ENCODE data around the gene EML6.

DNA sequence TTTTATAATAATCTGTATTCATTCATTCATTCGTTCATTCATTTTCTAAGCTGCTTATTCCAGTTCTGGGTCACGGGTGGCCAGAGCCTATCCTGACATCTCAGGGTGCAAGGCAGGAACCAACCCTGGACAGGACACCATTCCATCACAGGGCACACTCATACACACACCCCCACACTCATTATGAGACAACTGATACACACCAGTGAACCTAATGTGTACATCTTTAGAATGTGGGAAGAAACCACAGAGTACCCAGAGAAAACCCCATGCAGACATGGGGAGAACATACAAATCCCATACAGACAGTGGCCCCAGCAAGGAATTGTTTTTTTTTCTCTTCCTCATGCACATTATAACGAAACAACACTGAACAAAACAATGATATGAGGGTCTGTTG is 272.1 kb downstream of the EML6 start:
- TF ChIP-seq CTCF (conservative IDR thresholded peaks at IDR 0.05; ENCODE audit: low read depth in 2 of 2) (no peak), EZH2 (IDR thresholded peaks at IDR 0.05; ENCODE audit: low read depth, unreplicated experiment) (no peak), POLR2AphosphoS5 (IDR thresholded peaks at IDR 0.05; ENCODE audit: low read depth) (no peak), EZH2phosphoT487 (IDR thresholded peaks at IDR 0.05; ENCODE audit: unreplicated experiment) (no peak), ETS1 (IDR thresholded peaks at IDR 0.05) (no peak), NANOG (IDR thresholded peaks at IDR 0.05; ENCODE audit: borderline replicate concordance) (no peak), CREB1 (CRISPR knock-in tag; IDR thresholded peaks at IDR 0.05; ENCODE audit: low read depth) (no peak), ZNF331 (CRISPR knock-in tag; IDR thresholded peaks at IDR 0.05; ENCODE audit: low read depth) (no peak), JUNB (IDR thresholded peaks at IDR 0.05; ENCODE audit: unreplicated experiment) (no peak), STAT1 (IDR thresholded peaks at IDR 0.05; ENCODE audit: unreplicated experiment) (no peak), ZNF462 (CRISPR knock-in tag; IDR thresholded peaks at IDR 0.05) (no peak), ZNF114 (CRISPR knock-in tag; IDR thresholded peaks at IDR 0.05) (no peak)
- TF ChIP-seq, protein P1, sequence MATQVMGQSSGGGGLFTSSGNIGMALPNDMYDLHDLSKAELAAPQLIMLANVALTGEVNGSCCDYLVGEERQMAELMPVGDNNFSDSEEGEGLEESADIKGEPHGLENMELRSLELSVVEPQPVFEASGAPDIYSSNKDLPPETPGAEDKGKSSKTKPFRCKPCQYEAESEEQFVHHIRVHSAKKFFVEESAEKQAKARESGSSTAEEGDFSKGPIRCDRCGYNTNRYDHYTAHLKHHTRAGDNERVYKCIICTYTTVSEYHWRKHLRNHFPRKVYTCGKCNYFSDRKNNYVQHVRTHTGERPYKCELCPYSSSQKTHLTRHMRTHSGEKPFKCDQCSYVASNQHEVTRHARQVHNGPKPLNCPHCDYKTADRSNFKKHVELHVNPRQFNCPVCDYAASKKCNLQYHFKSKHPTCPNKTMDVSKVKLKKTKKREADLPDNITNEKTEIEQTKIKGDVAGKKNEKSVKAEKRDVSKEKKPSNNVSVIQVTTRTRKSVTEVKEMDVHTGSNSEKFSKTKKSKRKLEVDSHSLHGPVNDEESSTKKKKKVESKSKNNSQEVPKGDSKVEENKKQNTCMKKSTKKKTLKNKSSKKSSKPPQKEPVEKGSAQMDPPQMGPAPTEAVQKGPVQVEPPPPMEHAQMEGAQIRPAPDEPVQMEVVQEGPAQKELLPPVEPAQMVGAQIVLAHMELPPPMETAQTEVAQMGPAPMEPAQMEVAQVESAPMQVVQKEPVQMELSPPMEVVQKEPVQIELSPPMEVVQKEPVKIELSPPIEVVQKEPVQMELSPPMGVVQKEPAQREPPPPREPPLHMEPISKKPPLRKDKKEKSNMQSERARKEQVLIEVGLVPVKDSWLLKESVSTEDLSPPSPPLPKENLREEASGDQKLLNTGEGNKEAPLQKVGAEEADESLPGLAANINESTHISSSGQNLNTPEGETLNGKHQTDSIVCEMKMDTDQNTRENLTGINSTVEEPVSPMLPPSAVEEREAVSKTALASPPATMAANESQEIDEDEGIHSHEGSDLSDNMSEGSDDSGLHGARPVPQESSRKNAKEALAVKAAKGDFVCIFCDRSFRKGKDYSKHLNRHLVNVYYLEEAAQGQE (IDR thresholded peaks at IDR 0.05; ENCODE audit: unreplicated experiment), result no peak

Measured in GM23338 (cell line).